ENCODE measurements around the gene SMIM11.
"Not testable (repeated sequence)": the region's sequence is repeated elsewhere in the genome, so short reads cannot be mapped to it uniquely, and the experiment has no call there.

DNA sequence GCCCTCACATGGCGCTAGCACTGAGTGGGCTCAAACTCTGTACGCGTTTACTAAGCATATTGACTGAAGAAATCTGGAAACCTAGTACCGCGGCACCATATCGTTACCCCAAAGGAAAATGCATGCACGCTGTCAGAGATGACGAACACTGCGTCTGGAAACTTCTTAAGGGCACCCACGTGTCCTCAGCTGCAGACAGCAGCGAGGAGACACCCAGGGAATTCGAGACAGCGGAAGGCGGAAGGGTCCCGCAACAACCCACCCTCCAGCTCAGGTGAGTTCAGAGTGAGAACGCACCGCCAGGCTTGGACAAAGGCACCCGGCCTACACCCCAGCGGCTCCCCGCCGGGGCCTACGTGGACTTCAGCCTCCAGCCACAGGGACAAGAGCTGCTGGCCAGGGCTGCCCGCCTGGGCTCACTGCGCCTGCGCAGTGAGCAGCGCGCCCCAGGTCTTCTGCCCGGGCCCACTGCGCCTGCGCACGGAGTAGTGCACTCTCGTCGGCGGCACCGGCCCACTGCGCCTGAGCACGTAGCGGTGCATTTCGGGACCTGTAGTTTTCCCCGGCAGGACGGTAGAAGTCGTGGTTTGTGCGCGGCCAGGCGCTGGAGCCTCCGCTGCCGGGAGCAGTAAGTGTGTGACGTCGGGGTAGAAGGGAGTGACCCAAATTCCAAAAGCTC is at the start of gene SMIM11:
- TF ChIP-seq, protein P1, sequence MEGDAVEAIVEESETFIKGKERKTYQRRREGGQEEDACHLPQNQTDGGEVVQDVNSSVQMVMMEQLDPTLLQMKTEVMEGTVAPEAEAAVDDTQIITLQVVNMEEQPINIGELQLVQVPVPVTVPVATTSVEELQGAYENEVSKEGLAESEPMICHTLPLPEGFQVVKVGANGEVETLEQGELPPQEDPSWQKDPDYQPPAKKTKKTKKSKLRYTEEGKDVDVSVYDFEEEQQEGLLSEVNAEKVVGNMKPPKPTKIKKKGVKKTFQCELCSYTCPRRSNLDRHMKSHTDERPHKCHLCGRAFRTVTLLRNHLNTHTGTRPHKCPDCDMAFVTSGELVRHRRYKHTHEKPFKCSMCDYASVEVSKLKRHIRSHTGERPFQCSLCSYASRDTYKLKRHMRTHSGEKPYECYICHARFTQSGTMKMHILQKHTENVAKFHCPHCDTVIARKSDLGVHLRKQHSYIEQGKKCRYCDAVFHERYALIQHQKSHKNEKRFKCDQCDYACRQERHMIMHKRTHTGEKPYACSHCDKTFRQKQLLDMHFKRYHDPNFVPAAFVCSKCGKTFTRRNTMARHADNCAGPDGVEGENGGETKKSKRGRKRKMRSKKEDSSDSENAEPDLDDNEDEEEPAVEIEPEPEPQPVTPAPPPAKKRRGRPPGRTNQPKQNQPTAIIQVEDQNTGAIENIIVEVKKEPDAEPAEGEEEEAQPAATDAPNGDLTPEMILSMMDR (IDR thresholded peaks at IDR 0.05; ENCODE audit: insufficient read depth, low read length), result not testable (repeated sequence)
- TF ChIP-seq POLR2AphosphoS5, GABPA (IDR thresholded peaks at IDR 0.05; ENCODE audit: low read depth): not testable (repeated sequence)
- TF ChIP-seq, protein P2, sequence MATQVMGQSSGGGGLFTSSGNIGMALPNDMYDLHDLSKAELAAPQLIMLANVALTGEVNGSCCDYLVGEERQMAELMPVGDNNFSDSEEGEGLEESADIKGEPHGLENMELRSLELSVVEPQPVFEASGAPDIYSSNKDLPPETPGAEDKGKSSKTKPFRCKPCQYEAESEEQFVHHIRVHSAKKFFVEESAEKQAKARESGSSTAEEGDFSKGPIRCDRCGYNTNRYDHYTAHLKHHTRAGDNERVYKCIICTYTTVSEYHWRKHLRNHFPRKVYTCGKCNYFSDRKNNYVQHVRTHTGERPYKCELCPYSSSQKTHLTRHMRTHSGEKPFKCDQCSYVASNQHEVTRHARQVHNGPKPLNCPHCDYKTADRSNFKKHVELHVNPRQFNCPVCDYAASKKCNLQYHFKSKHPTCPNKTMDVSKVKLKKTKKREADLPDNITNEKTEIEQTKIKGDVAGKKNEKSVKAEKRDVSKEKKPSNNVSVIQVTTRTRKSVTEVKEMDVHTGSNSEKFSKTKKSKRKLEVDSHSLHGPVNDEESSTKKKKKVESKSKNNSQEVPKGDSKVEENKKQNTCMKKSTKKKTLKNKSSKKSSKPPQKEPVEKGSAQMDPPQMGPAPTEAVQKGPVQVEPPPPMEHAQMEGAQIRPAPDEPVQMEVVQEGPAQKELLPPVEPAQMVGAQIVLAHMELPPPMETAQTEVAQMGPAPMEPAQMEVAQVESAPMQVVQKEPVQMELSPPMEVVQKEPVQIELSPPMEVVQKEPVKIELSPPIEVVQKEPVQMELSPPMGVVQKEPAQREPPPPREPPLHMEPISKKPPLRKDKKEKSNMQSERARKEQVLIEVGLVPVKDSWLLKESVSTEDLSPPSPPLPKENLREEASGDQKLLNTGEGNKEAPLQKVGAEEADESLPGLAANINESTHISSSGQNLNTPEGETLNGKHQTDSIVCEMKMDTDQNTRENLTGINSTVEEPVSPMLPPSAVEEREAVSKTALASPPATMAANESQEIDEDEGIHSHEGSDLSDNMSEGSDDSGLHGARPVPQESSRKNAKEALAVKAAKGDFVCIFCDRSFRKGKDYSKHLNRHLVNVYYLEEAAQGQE (IDR thresholded peaks at IDR 0.05; ENCODE audit: insufficient replicate concordance, low read depth), result not testable (repeated sequence)

All from HL-60 (cell line).